Measurements from ENCODE around the gene PCDHGA10. TPM values are rescaled to one million over a fixed set of nuclear protein-coding genes. Genes with fewer than 3 reads are reported as not detected.
"Not testable (repeated sequence)": the region's sequence is repeated elsewhere in the genome, so short reads cannot be mapped to it uniquely, and the experiment has no call there.

The PCDHGA10 gene
- polyA plus RNA-seq, 3 donors, result 0.64 to 1.8 (median 0.79) TPM

- 21 to 29% (median 23%) methylated on average over 24 of the region's 24 CpGs for WGBS, 3 donors
- H3K27ac ChIP-seq (ENCODE audit: low read depth, low read length), result not testable (repeated sequence)
Observed at GRCh38 chr5:141415275-141415618, 2.5 kb downstream of the PCDHGA10 start.

GRCh38 chr5:141417494-141418172 is 4.8 kb downstream of the PCDHGA10 start, which contains the start of gene PCDHGB7:
Gene PCDHGB7, plus strand, starts transcription at chr5:141417677. Its CDS starts 183 bp downstream, at chr5:141417860.
- 6 to 10% (median 7%) methylated on average over 39 to 47 of the region's 47 CpGs for WGBS, 3 donors
- H3K27ac ChIP-seq (ENCODE audit: low read depth, low read length), result not testable (repeated sequence)

- WGBS, 3 donors, result 21 to 31% (median 30%) methylated on average over 74 of the region's 74 CpGs
- no peak overlapping the region for H3K27ac ChIP-seq (ENCODE audit: low read depth, low read length)
Observed at GRCh38 chr5:141419074-141419880, 6.5 kb downstream of the PCDHGA10 start.

GRCh38 chr5:141420855-141421488 is 8.2 kb downstream of the PCDHGA10 start, which contains the start of gene PCDHGA11:
Gene PCDHGA11, plus strand, starts transcription at chr5:141421051. Its CDS starts 177 bp downstream, at chr5:141421228.
- H3K27ac ChIP-seq (ENCODE audit: low read depth, low read length), result no peak within 1 kb of the TSS
- 9 to 11% (median 10%) methylated on average over 42 of the region's 42 CpGs for WGBS, 3 donors

GRCh38 chr5:141421489-141421855 is 8.7 kb downstream of the PCDHGA10 start:
- 8 to 13% (median 13%) methylated on average over 13 of the region's 13 CpGs for WGBS, 3 donors
- H3K27ac ChIP-seq (ENCODE audit: low read depth, low read length), result no peak overlapping the region

- no peak overlapping the region for H3K27ac ChIP-seq (ENCODE audit: low read depth, low read length)
Observed at GRCh38 chr5:141422742-141423291, 10.0 kb downstream of the PCDHGA10 start.

GRCh38 chr5:141427783-141428426 is 15.1 kb downstream of the PCDHGA10 start:
- 34 to 46% (median 43%) methylated on average over 53 of the region's 53 CpGs for WGBS, 3 donors
- no peak overlapping the region for H3K27ac ChIP-seq (ENCODE audit: low read depth, low read length)

More at GRCh38 chr5:141422742-141423291, 10.0 kb downstream of the PCDHGA10 start:
- 16 to 25% (median 23%) methylated on average over 35 to 42 of the region's 42 CpGs for WGBS, 3 donors

- no peak within 1 kb of the TSS for H3K27ac ChIP-seq (ENCODE audit: low read depth, low read length)
- WGBS, 3 donors, result 7 to 12% (median 11%) methylated on average over 33 of the region's 33 CpGs
Observed at GRCh38 chr5:141430332-141431113, 17.7 kb downstream of the PCDHGA10 start, which contains the start of gene PCDHGA12. Gene PCDHGA12, plus strand, starts transcription at chr5:141430507. Its CDS starts 253 bp downstream, at chr5:141430760.

GRCh38 chr5:141431286-141431685 is 18.5 kb downstream of the PCDHGA10 start:
- no peak overlapping the region for H3K27ac ChIP-seq (ENCODE audit: low read depth, low read length)
- WGBS, 3 donors, result 9 to 14% (median 13%) methylated on average over 37 of the region's 37 CpGs

- 25 to 35% (median 31%) methylated on average over 25 to 38 of the region's 38 CpGs for WGBS, 3 donors
- not testable (repeated sequence) for H3K27ac ChIP-seq (ENCODE audit: low read depth, low read length)
Observed at GRCh38 chr5:141432308-141432707, 19.5 kb downstream of the PCDHGA10 start.

GRCh38 chr5:141432726-141433125 is 19.9 kb downstream of the PCDHGA10 start:
- not testable (repeated sequence) for H3K27ac ChIP-seq (ENCODE audit: low read depth, low read length)
- WGBS, 3 donors, result 18 to 29% (median 28%) methylated on average over 25 to 29 of the region's 29 CpGs

GRCh38 chr5:141434006-141434405 is 21.2 kb downstream of the PCDHGA10 start:
- 68 to 80% (median 76%) methylated on average over 2 of the region's 2 CpGs for WGBS, 3 donors

GRCh38 chr5:141437221-141437620 is 24.4 kb downstream of the PCDHGA10 start:
- H3K27ac ChIP-seq (ENCODE audit: low read depth, low read length), result no peak overlapping the region
- WGBS, 3 donors, result 91 to 93% (median 93%) methylated on average over 2 of the region's 2 CpGs

More at GRCh38 chr5:141434006-141434405, 21.2 kb downstream of the PCDHGA10 start:
- H3K27ac ChIP-seq (ENCODE audit: low read depth, low read length), result no peak overlapping the region

- H3K27ac ChIP-seq (ENCODE audit: low read depth, low read length), result no peak overlapping the region
- 60 to 69% (median 69%) methylated on average over 10 of the region's 10 CpGs for WGBS, 3 donors
Observed at GRCh38 chr5:141439411-141440141, 26.8 kb downstream of the PCDHGA10 start.

- 92 to 95% (median 93%) methylated on average over 9 of the region's 9 CpGs for WGBS, 3 donors
- H3K27ac ChIP-seq (ENCODE audit: low read depth, low read length), result no peak overlapping the region
Observed at GRCh38 chr5:141440341-141440740, 27.6 kb downstream of the PCDHGA10 start.

- H3K27ac ChIP-seq (ENCODE audit: low read depth, low read length), result no peak overlapping the region
- 44 to 52% (median 51%) methylated on average over 50 of the region's 50 CpGs for WGBS, 3 donors
Observed at GRCh38 chr5:141441571-141442170, 28.9 kb downstream of the PCDHGA10 start.
